Middle frontal gyrus (tissue), 1 donor: ENCODE data around the gene MS4A10.
"Not testable (repeated sequence)": the region's sequence is repeated elsewhere in the genome, so short reads cannot be mapped to it uniquely, and the experiment has no call there.

Experiments
- DNase-seq: peaks from one replicate; pipeline ENCODE4 v3.0.0-alpha.2; 2015; ENCODE audit warnings: low spot score; ENCODE audit errors: extremely low spot score

MS4A10 gene

GRCh38 chr11:60785136-60785535, at the start of gene MS4A10:
Gene MS4A10, plus strand, starts transcription at chr11:60785333. Its CDS starts 5,003 bp downstream, at chr11:60790336.
- no peak for DNase-seq

- no peak for DNase-seq
Measured at GRCh38 chr11:60739114-60739513, 46.0 kb upstream of the MS4A10 start.

GRCh38 chr11:60740573-60740972, 44.6 kb upstream of the MS4A10 start:
- DNase-seq: no peak

DNA sequence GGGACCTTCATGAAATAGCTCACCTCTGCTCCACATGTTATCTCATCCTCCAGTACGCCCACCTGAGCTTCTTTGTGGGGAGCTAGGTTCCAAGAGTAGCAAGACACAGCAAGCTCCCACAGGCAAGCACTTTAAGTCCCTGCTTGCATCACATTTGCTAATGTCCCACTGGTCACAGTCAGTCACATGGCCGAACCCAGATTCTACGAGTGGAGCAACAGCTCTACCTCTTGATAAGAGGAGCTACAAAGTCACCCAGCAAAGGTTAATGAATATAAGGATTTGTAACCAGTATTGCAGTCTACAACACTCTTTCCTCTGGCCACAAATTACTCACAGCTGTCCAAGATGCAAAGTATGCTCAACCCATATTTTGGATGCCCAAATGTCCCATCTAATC, 43.7 kb upstream of the MS4A10 start:
- DNase-seq: no peak

GRCh38 chr11:60743058-60743457, 42.1 kb upstream of the MS4A10 start:
- no peak for DNase-seq

GRCh38 chr11:60744114-60744513, 41.0 kb upstream of the MS4A10 start:
- no peak for DNase-seq

GRCh38 chr11:60747359-60747873, 37.7 kb upstream of the MS4A10 start:
- no peak for DNase-seq

DNA sequence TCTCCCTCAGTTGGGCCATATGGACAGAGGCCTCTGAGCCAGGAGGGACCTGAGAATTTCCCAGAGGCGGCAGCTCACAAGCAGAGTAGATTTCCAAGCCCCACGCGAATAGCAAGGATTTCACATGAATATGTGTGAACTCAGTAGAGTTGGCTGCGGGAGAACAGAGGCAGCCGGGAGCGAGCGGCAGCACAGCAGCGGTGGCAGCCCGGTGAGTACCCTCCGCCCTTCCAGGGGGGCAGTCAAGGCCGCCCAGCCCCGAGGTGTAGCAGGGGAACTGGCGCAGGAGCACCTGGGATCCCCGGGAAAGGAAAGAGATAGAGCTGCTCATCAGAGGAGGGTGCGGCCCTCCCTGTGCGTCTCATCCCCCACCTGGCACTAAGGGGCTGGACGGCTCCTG, 36.9 kb upstream of the MS4A10 start:
- no peak for DNase-seq

- DNase-seq: no peak
Measured at GRCh38 chr11:60748821-60749220, 36.3 kb upstream of the MS4A10 start.

GRCh38 chr11:60750911-60751310, 34.2 kb upstream of the MS4A10 start:
- DNase-seq: no peak

DNA sequence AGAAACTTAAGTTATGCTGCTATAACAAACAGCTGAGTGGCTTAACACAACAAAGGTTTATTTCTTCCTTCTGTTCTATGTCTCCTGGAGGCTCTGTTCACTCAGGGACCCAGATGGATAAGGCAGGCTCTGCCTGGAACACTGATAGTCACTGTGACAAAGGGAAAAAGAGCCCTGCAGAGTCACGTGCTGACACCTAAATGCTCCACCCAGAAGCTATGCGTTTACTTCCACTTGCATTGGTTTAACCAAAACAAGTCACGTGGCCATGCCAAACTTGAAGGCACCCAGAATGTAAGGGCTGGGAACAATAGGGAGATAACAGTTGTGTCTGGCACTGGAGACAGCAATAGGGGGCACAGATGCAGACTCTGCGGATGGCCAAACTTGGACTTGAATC, 31.8 kb upstream of the MS4A10 start:
- DNase-seq: no peak

- no peak for DNase-seq
Measured at GRCh38 chr11:60754887-60755286, 30.2 kb upstream of the MS4A10 start.

DNA sequence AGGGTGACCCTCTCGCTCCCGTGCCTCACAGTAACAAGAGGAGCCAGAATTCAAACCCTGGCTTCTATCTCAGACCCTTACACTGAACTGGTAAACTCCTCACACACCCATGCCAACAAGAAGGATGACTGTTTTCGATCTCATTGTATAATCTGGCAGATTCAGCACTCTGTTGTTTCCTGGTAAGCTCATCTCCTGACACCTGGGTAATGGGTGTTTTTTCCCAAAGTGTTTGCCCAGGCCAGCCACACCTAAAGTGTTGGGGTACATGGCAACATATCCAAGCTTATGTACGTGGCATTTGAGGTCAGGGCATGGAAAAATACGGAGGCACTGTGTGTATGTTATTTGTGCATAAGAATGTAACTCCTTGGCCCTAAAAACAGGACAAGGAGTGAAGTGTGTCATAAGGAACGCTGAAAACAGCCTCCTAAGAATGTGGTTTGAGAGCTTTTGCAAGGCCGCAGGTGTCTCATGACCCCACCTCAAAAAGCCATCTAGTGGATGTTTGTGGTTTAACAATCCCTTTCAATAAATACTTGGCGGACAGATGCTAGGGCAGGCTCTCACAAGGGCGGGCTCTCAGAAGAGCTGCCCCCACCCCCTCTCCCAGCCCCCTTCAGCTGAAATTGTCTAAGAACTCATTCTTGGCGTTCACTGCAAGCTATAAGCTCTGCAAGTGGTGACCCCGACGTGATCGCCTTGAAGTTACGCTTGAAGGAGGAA, 28.7 kb upstream of the MS4A10 start, which contains the start of gene MS4A15:
Gene MS4A15, plus strand, starts transcription at position 561 of the 726 bp plus-strand sequence. CDS start 6,867 bp downstream, outside the sequence.
- DNase-seq: no peak

DNA sequence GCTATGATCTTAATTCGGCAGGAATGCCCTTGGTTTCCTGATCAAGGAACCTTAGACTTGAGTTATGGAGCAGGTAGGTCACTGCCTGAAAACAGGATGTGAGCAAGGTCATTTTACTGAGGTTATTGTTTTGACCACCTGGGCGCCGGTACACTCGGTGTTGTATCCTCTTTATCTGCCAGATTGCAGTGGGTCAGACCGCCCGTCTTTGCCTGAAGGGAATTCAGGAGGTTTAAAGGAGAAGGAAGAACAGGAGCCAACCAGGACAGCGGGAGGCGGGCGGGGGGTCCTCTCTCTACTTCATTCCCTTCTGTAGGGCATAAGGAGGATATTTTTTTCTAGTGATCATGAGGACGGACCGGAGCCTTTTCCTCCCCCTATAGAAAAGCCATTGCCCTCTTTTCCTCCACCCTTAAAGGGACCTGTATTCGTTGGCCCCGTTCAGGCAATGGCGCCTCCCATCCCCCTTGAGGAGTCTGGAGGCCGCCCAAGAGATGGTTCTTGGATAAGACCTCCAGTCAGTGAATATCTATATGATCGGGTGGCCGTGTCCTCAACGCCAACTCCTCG, 27.8 kb upstream of the MS4A10 start:
- DNase-seq: no peak

DNA sequence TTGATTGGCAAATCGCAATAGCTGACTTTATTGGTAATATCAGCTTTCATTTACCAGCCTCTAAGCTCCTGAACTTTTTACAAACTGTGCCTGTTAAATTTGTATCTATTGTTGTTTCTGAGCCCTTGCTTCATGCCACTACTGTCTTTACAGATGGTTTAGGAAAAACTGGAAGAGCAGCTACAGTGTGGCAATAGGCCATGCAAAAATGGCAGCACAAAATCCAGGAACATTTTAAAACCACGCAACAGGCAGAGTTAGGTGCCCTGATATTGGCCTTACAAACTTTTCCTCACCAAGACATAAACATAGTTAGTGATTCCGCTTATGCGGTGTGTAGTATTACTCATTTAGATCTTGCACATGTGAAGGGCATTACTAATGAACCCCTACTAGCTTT, 26.5 kb upstream of the MS4A10 start:
- not testable (repeated sequence) for DNase-seq

GRCh38 chr11:60759438-60760225, 25.5 kb upstream of the MS4A10 start:
- not testable (repeated sequence) for DNase-seq

- no peak for DNase-seq
Measured at GRCh38 chr11:60761436-60762190, 23.5 kb upstream of the MS4A10 start.

GRCh38 chr11:60762851-60763691, 22.1 kb upstream of the MS4A10 start:
- no peak for DNase-seq

GRCh38 chr11:60763692-60764369, 21.3 kb upstream of the MS4A10 start:
- no peak for DNase-seq

GRCh38 chr11:60764879-60765278, 20.3 kb upstream of the MS4A10 start:
- no peak for DNase-seq
